WERI-Rb-1 (cell line): ENCODE results near the gene C20orf173.

Experiments
- DNase-seq: peaks from one replicate; pipeline ENCODE4 v3.0.0-alpha.2; 2020
- H3K27ac ChIP-seq: fragments of 250-450 bp; sonication (Bioruptor Pico); 2 replicates; pipeline ENCODE4 v1.5.1; 2020; ENCODE audit warnings: mild to moderate bottlenecking, moderate library complexity
- H3K27me3 ChIP-seq: fragments of 250-450 bp; sonication (Bioruptor Pico); 2 replicates; pipeline ENCODE4 v1.5.1; 2021; ENCODE audit warnings: mild to moderate bottlenecking, low read depth, moderate library complexity; ENCODE audit not compliant: insufficient read depth, severe bottlenecking
- H3K36me3 ChIP-seq: fragments of 250-450 bp; sonication (Bioruptor Pico); 2 replicates; pipeline ENCODE4 v1.5.1; 2020; ENCODE audit warnings: mild to moderate bottlenecking, moderate library complexity
- H3K4me3 ChIP-seq: 2 replicates; pipeline ENCODE4 v1.5.1; 2011; ENCODE audit warnings: low read depth, mild to moderate bottlenecking, control low read depth, low read length
- H3K9me3 ChIP-seq: fragments of 250-450 bp; sonication (Bioruptor Pico); 2 replicates; pipeline ENCODE4 v1.5.1; 2021; ENCODE audit warnings: mild to moderate bottlenecking, moderate library complexity; ENCODE audit not compliant: severe bottlenecking
- CTCF ChIP-seq: IDR thresholded peaks from 2 replicates; pipeline ENCODE4 v1.5.1; 2011; ENCODE audit warnings: low read depth, mild to moderate bottlenecking, control low read depth, inconsistent platforms, low read length

C20orf173 gene

GRCh38 chr20:35492352-35492751 lies 37.1 kb downstream of the C20orf173 start:
- peaks cover 81% of the 10 kb centered on the region for H3K36me3 ChIP-seq

GRCh38 chr20:35491823-35492222 lies 37.6 kb downstream of the C20orf173 start:
- H3K4me3 ChIP-seq = no peak overlapping the region
- H3K27me3 ChIP-seq = no peaks in the 10 kb centered on the region
- TF ChIP-seq CTCF = no peak
- DNase-seq = no peak
- no peak overlapping the region for H3K27ac ChIP-seq
- H3K9me3 ChIP-seq = no peaks in the 10 kb centered on the region
- H3K36me3 ChIP-seq = peaks cover 81% of the 10 kb centered on the region

More at GRCh38 chr20:35492352-35492751, 37.1 kb downstream of the C20orf173 start:
- DNase-seq = no peak
- Histone ChIP-seq H3K9me3 (no peaks in the 10 kb centered on the region), H3K27ac (no peak overlapping the region), H3K4me3 (no peak overlapping the region), H3K27me3 (no peaks in the 10 kb centered on the region)
- TF ChIP-seq CTCF = no peak

GRCh38 chr20:35490736-35491181 lies 38.7 kb downstream of the C20orf173 start:
- DNase-seq = no peak
- Histone ChIP-seq H3K36me3 (peaks cover 77% of the 10 kb centered on the region), H3K4me3 (no peak overlapping the region), H3K9me3 (no peaks in the 10 kb centered on the region), H3K27me3 (no peaks in the 10 kb centered on the region), H3K27ac (no peak overlapping the region)
- no peak for TF ChIP-seq CTCF

- H3K9me3 ChIP-seq = no peaks in the 10 kb centered on the region
- no peak for TF ChIP-seq CTCF
- no peak overlapping the region for H3K27ac ChIP-seq
- no peak for DNase-seq
- H3K36me3 ChIP-seq = peaks cover 66% of the 10 kb centered on the region
- no peaks in the 10 kb centered on the region for H3K27me3 ChIP-seq
- no peak overlapping the region for H3K4me3 ChIP-seq
Measured at GRCh38 chr20:35489717-35490116, 39.7 kb downstream of the C20orf173 start.

GRCh38 chr20:35487479-35487878 lies 42.0 kb downstream of the C20orf173 start:
- Histone ChIP-seq H3K27me3 (no peaks in the 10 kb centered on the region), H3K4me3 (no peak overlapping the region), H3K27ac (no peak overlapping the region), H3K9me3 (no peaks in the 10 kb centered on the region), H3K36me3 (peaks cover 60% of the 10 kb centered on the region)
- TF ChIP-seq CTCF = no peak
- no peak for DNase-seq

GRCh38 chr20:35479798-35480197 lies 49.7 kb downstream of the C20orf173 start:
- no peak for TF ChIP-seq CTCF
- H3K4me3 ChIP-seq = no peak overlapping the region
- DNase-seq = no peak
- H3K36me3 ChIP-seq = peaks cover 72% of the 10 kb centered on the region
- no peaks in the 10 kb centered on the region for H3K9me3 ChIP-seq
- H3K27ac ChIP-seq = no peak overlapping the region
- no peaks in the 10 kb centered on the region for H3K27me3 ChIP-seq
